NCI-H446 treated with DMSO at 0.1 percent for 48 hours (cell line): ENCODE data around the gene PCDHB11.
"Not testable (repeated sequence)": the region's sequence is repeated elsewhere in the genome, so short reads cannot be mapped to it uniquely, and the experiment has no call there.

Experiments
- DNase-seq: peaks from one replicate; lab custom pipeline; 2025; lab: John Stamatoyannopoulos, UW

The PCDHB11 gene

GRCh38 chr5:141199359-141200235 lies at the start of gene PCDHB11:
Gene PCDHB11, plus strand, starts transcription at chr5:141199627. Its CDS starts 148 bp downstream, at chr5:141199775.
- peak; percentile 4 for DNase-seq

GRCh38 chr5:141149812-141150211 lies 49.6 kb upstream of the PCDHB11 start, which contains the start of gene PCDHB6:
Gene PCDHB6, plus strand, starts transcription at chr5:141150057. Its CDS starts 201 bp downstream, at chr5:141150258.
- DNase-seq = peak; percentile 11

GRCh38 chr5:141150224-141150992 lies 49.0 kb upstream of the PCDHB11 start:
- DNase-seq = no peak

DNA sequence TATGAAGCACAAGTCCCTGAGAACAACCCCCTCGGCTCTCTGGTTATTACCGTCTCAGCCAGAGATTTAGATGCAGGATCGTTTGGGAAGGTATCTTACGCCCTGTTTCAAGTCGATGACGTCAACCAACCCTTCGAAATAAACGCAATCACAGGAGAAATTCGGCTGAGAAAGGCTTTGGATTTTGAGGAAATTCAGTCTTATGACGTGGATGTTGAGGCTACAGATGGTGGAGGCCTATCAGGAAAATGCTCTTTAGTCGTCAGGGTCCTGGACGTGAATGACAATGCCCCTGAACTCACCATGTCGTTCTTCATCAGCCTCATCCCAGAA lies 48.5 kb upstream of the PCDHB11 start:
- no peak for DNase-seq

GRCh38 chr5:141151632-141152031 lies 47.8 kb upstream of the PCDHB11 start:
- DNase-seq = not testable (repeated sequence)

DNA sequence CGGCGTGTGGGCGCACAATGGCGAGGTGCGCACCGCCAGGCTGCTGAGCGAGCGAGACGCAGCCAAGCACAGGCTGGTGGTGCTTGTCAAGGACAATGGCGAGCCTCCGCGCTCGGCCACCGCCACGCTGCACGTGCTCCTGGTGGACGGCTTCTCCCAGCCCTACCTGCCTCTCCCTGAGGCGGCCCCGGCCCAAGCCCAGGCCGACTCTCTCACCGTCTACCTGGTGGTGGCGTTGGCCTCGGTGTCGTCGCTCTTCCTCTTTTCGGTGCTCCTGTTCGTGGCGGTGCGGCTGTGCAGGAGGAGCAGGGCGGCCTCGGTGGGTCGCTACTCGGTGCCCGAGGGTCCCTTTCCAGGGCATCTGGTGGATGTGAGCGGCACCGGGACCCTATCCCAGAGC lies 47.3 kb upstream of the PCDHB11 start:
- not testable (repeated sequence) for DNase-seq

GRCh38 chr5:141155540-141156374 lies 43.7 kb upstream of the PCDHB11 start:
- peak; percentile 19 for DNase-seq

GRCh38 chr5:141157356-141157755 lies 42.1 kb upstream of the PCDHB11 start:
- not testable (repeated sequence) for DNase-seq

- not testable (repeated sequence) for DNase-seq
Observed at GRCh38 chr5:141157901-141158300, 41.5 kb upstream of the PCDHB11 start.

- no peak for DNase-seq
Observed at GRCh38 chr5:141172381-141173204, 26.8 kb upstream of the PCDHB11 start, which contains the start of gene PCDHB7. Gene PCDHB7, plus strand, starts transcription at chr5:141172644. Its CDS starts 192 bp downstream, at chr5:141172836.

GRCh38 chr5:141174291-141175104 lies 24.9 kb upstream of the PCDHB11 start:
- DNase-seq = not testable (repeated sequence)

DNA sequence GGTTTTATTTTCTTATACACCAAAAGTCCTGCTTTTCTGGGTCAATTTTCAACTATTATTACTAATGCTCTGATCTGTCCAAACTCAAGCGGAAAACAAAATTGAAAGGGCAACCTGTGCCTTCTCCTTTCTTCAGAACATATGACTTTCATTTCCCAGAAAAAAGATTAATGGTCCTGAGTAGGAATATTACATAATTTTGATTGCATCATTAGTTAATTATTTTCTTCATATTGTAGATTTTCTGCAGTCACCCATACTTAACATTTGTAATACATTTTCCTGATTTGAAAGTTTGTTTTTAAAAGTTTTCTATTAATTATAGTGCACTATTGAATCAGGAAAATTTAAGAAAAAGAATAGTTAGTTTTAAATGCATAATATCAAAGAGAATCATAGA lies 23.5 kb upstream of the PCDHB11 start:
- no peak for DNase-seq

DNA sequence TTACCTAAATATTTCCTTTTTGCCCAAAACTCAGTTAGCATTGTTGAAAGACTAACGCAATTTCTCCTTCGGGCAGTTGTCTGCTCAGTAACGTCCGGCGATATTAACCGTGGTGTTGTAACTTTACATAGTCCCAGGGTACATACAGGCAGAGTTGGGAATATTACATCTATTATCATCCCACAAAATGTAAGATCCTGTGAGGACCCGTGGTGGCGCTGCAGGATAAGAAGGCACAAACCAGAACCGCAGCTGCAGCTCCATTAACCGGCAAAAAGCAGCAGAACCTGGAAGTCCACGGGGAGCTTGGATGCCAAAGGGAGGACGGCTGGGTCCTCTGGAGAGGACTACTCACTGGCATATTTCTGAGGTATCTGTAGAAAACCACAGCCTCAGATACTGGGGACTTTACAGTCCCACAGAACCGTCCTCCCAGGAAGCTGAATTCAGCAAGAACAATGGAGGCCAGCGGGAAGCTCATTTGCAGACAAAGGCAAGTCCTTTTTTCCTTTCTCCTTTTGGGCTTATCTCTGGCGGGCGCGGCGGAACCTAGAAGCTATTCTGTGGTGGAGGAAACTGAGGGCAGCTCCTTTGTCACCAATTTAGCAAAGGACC lies 21.7 kb upstream of the PCDHB11 start, which contains the start of gene PCDHB8:
TSS of gene PCDHB8 (plus strand) at position 214 of the 615 bp plus-strand sequence. CDS start at position 459, 245 bp downstream.
- DNase-seq = not testable (repeated sequence)

DNA sequence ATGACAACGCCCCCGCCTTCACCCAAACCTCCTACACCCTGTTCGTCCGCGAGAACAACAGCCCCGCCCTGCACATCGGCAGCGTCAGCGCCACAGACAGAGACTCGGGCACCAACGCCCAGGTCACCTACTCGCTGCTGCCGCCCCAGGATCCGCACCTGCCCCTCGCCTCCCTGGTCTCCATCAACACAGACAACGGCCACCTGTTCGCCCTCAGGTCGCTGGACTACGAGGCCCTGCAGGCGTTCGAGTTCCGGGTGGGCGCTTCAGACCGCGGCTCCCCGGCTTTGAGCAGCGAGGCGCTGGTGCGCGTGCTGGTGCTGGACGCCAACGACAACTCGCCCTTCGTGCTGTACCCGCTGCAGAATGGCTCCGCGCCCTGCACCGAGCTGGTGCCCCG lies 20.1 kb upstream of the PCDHB11 start:
- not testable (repeated sequence) for DNase-seq

DNA sequence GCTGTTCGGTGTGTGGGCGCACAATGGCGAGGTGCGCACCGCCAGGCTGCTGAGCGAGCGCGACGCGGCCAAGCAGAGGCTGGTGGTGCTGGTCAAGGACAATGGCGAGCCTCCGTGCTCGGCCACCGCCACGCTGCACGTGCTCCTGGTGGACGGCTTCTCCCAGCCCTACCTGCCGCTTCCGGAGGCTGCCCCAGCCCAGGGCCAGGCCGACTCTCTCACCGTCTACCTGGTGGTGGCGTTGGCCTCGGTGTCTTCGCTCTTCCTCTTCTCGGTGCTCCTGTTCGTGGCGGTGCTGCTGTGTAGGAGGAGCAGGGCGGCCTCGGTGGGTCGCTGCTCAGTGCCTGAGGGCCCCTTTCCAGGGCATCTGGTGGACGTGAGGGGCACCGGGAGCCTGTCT lies 19.6 kb upstream of the PCDHB11 start:
- not testable (repeated sequence) for DNase-seq

DNA sequence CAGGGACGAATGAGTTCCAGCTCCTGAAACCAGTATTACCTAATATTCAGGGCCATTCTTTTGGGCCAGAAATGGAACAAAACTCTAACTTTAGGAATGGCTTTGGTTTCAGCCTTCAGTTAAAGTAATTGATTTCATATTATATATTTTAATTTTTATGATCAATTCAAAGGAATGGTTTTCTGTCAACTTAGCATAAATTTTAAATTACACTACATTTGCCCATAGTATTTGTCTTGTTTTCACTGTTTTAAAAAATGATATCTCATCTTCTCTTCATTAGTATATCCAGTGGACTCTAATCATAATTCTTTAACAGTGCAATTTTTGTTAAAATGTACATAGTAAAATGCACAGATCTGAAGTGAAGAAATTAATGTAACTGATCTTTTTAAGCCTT lies 19.1 kb upstream of the PCDHB11 start:
- no peak for DNase-seq

GRCh38 chr5:141182248-141182647 lies 17.2 kb upstream of the PCDHB11 start, which contains the start of gene PCDHB16:
Gene PCDHB16, plus strand, starts transcription at chr5:141182387. Its CDS starts 173 bp downstream, at chr5:141182560.
- no peak for DNase-seq

DNA sequence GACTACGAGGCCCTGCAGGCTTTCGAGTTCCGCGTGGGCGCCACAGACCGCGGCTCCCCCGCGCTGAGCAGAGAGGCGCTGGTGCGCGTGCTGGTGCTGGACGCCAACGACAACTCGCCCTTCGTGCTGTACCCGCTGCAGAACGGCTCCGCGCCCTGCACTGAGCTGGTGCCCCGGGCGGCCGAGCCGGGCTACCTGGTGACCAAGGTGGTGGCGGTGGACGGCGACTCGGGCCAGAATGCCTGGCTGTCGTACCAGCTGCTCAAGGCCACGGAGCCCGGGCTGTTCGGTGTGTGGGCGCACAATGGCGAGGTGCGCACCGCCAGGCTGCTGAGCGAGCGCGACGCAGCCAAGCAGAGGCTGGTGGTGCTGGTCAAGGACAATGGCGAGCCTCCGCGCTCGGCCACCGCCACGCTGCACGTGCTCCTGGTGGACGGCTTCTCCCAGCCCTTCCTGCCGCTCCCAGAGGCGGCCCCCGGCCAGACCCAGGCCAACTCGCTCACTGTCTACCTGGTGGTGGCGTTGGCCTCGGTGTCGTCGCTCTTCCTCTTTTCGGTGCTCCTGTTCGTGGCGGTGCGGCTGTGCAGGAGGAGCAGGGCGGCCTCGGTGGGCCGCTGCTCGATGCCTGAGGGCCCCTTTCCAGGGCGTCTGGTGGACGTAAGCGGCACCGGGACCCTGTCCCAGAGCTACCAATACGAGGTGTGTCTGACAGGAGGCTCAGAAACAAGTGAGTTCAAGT lies 15.1 kb upstream of the PCDHB11 start:
- not testable (repeated sequence) for DNase-seq
